Activated T-cell treated with anti-CD3 and anti-CD28 coated beads for 24 hours (primary cell): ENCODE results near the gene TLK1.
"Not testable (repeated sequence)": the region's sequence is repeated elsewhere in the genome, so short reads cannot be mapped to it uniquely, and the experiment has no call there.

Experiments used
- DNase-seq: peaks from one replicate; pipeline ENCODE4 v3.0.0-alpha.2; 2020; ENCODE audit warnings: low read depth

Gene TLK1

GRCh38 chr2:171142398-171142797 lies 18.3 kb downstream of the TLK1 start:
- DNase-seq, result no peak

GRCh38 chr2:171141320-171141719 lies 19.4 kb downstream of the TLK1 start:
- no peak for DNase-seq

- no peak for DNase-seq
Observed at GRCh38 chr2:171139860-171140259, 20.8 kb downstream of the TLK1 start.

GRCh38 chr2:171136024-171136423 lies 24.7 kb downstream of the TLK1 start:
- DNase-seq, result no peak

- DNase-seq, result no peak
Observed at GRCh38 chr2:171134624-171135230, 26.0 kb downstream of the TLK1 start.

GRCh38 chr2:171132086-171132485 lies 28.6 kb downstream of the TLK1 start:
- no peak for DNase-seq

GRCh38 chr2:171128461-171128860 lies 32.2 kb downstream of the TLK1 start:
- no peak for DNase-seq

- no peak for DNase-seq
Observed at GRCh38 chr2:171124541-171124940, 36.2 kb downstream of the TLK1 start.

GRCh38 chr2:171109571-171109970 lies 51.1 kb downstream of the TLK1 start:
- no peak for DNase-seq

- DNase-seq, result no peak
Observed at GRCh38 chr2:171109020-171109419, 51.7 kb downstream of the TLK1 start.

GRCh38 chr2:171107803-171108202 lies 52.9 kb downstream of the TLK1 start:
- DNase-seq, result no peak

GRCh38 chr2:171104379-171104778 lies 56.3 kb downstream of the TLK1 start:
- DNase-seq, result no peak

GRCh38 chr2:171102802-171103201 lies 57.9 kb downstream of the TLK1 start:
- DNase-seq, result no peak

GRCh38 chr2:171100370-171100769 lies 60.3 kb downstream of the TLK1 start:
- DNase-seq, result no peak

GRCh38 chr2:171098607-171099006 lies 62.1 kb downstream of the TLK1 start:
- DNase-seq, result no peak

GRCh38 chr2:171095014-171095582 lies 65.6 kb downstream of the TLK1 start:
- no peak for DNase-seq

- DNase-seq, result not testable (repeated sequence)
Observed at GRCh38 chr2:171091517-171091916, 69.2 kb downstream of the TLK1 start.

GRCh38 chr2:171089489-171089888 lies 71.2 kb downstream of the TLK1 start:
- no peak for DNase-seq

GRCh38 chr2:171088057-171088834 lies 72.4 kb downstream of the TLK1 start:
- no peak for DNase-seq

- no peak for DNase-seq
Observed at GRCh38 chr2:171087547-171087946, 73.1 kb downstream of the TLK1 start.

- DNase-seq, result peak; percentile 30
Observed at GRCh38 chr2:171086352-171087290, 74.1 kb downstream of the TLK1 start.

GRCh38 chr2:171084128-171084527 lies 76.6 kb downstream of the TLK1 start:
- DNase-seq, result no peak
